ENCODE results near the gene CACNA1D. TPM values are rescaled to one million over a fixed set of nuclear protein-coding genes. Genes with fewer than 3 reads are reported as not detected.

The CACNA1D gene
- total and polyA plus RNA-seq, 2 donors (not counting 3 experiments of a cell fraction or from before 2014, with no cell fraction given) = 0.06 TPM; not detected in 1

DNA sequence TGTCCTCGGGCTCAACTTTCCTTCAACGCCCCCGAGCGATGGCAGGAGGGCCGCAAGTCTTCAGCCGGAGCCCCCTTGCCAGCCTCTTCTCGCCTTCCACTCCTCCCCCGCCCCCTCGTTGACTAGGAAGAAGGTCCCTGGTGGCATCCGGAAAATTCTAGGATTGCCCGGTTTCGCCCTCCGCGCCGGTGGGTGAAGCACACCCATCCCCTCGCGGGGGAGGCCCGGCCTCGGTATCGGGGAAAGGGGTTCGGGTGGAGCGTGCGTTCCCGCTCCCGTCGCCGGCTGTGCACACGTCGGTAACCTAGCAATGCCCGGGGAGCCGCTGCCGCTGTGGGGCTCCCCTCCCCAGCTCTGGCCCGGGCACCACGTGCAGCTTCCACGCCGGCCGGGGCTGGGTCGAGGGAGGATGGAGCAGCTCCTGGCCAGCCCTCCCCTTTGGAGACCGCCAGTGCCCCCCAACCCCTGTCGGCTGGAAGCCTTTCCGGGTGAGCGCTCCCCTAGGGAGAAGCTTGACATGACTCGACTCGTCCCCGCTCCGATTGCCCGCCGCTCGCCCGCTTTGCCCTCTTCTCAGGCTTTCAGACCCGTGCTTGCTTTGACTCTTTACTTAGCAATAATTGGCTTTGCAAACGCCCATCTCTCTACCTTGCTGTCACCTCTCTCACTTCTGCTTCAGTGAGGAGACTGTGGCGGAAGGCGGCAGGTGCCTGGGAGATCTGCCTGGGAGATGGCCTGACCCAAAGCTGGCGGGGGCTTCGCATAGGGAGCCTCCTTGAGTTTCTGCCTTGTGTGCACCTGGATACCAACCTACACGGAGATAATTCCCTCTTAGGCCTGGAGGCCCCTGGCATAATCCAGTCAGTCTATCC lies 1.3 kb downstream of the CACNA1D start:
- no peaks in the 10 kb centered on the region for H4K20me1 ChIP-seq (replicated peaks; ENCODE audit: control insufficient read depth, extremely low read depth, insufficient read depth, low read length)
- dilution Hi-C loops (cut with MboI; ENCODE audit: extremely low pct_ligation_motif_present, low sequenced_read_pairs) = no loop called here
- peak; percentile 95 for TF ChIP-seq EZH2 (IDR thresholded peaks at IDR 0.05; ENCODE audit: borderline replicate concordance, low read depth, low read length, severe bottlenecking)
- TF ChIP-seq POLR2AphosphoS5 (IDR thresholded peaks at IDR 0.05; ENCODE audit: insufficient read depth, low read depth, low read length) = no peak
- no peaks in the 10 kb centered on the region for H3K9me3 ChIP-seq (replicated peaks; ENCODE audit: control insufficient read depth, insufficient read depth, low read length)
- no peaks in the 10 kb centered on the region for H3K9me1 ChIP-seq (replicated peaks; ENCODE audit: control insufficient read depth, extremely low read depth, insufficient read depth, low read length)
- H3K4me2 ChIP-seq (ENCODE audit: insufficient read depth, low read length) = no peak overlapping the region
- no TSS peak for BruUV-seq (replicated peaks)
- no peak overlapping the region for H3K4me3 ChIP-seq (replicated peaks in 1 of 3; ENCODE audit: insufficient read depth in 1 of 3, low read depth in 1 of 3, low read length in 3 of 3)
- no peaks in the 10 kb centered on the region for H3K79me2 ChIP-seq (ENCODE audit: control insufficient read depth, insufficient read depth, low read length)
- CTCF ChIA-PET = no interaction called here
- H3K27ac ChIP-seq (ENCODE audit: insufficient read depth, low read depth, low read length) = no peak overlapping the region
- DNase-seq (ENCODE audit: low read depth, low spot score) (no peak), FAIRE-seq (no peak)
- intact Hi-C loops (cut with micrococcal nuclease) = loop anchor here (5.0 kb wide), 1 partner anchor 198 kb away; no protein-coding TSS in a partner anchor
- H3K36me3 ChIP-seq (ENCODE audit: control insufficient read depth in 2 of 2, extremely low read depth in 1 of 2, insufficient read depth in 2 of 2, low read length in 2 of 2) = no peaks in the 10 kb centered on the region
- H3K27me3 ChIP-seq (ENCODE audit: control insufficient read depth in 2 of 2, insufficient read depth in 2 of 2, low read length in 2 of 2) = peaks cover 47 to 52% of the 10 kb centered on the region in 2 experiments
- POLR2A ChIA-PET = no interaction called here
- peak overlapping the region; percentile 23 for H2AFZ ChIP-seq (ENCODE audit: low read depth, low read length)
- H3K4me1 ChIP-seq (ENCODE audit: control insufficient read depth, extremely low read depth, insufficient read depth, low read length) = peaks cover 4% of the 10 kb centered on the region
- no peak overlapping the region for H3K9ac ChIP-seq (replicated peaks; ENCODE audit: extremely low read depth, insufficient read depth, low read length)

- BruUV-seq (replicated peaks) = no TSS peak
- FAIRE-seq = no peak
- CTCF ChIA-PET = no interaction called here
Measured at GRCh38 chr3:53496392-53496670, 1.9 kb downstream of the CACNA1D start.

More at GRCh38 chr3:53496392-53496670, 1.9 kb downstream of the CACNA1D start:
- H2AFZ ChIP-seq (ENCODE audit: low read depth, low read length) = no peak overlapping the region
- no peaks in the 10 kb centered on the region for H4K20me1 ChIP-seq (replicated peaks; ENCODE audit: control insufficient read depth, extremely low read depth, insufficient read depth, low read length)
- TF ChIP-seq POLR2AphosphoS5 (IDR thresholded peaks at IDR 0.05; ENCODE audit: insufficient read depth, low read depth, low read length) (no peak), POLR2A (IDR thresholded peaks at IDR 0.05; ENCODE audit: low read depth, low read length) (no peak), MYC (IDR thresholded peaks at IDR 0.05; ENCODE audit: low read depth, low read length) (no peak), GATA2 (IDR thresholded peaks at IDR 0.05; ENCODE audit: insufficient read depth, insufficient read length, low read depth, low read length) (no peak), CTCF (IDR thresholded peaks at IDR 0.05; ENCODE audit: extremely low read depth in 1 of 2, insufficient read depth in 1 of 2, low read depth in 1 of 2, low read length in 2 of 2) (no peak), JUN (IDR thresholded peaks at IDR 0.05; ENCODE audit: borderline replicate concordance, insufficient read depth, insufficient read length, low read depth) (no peak), FOS (IDR thresholded peaks at IDR 0.05; ENCODE audit: borderline replicate concordance, insufficient read depth, low read length) (no peak)
- TF ChIP-seq, protein P1, sequence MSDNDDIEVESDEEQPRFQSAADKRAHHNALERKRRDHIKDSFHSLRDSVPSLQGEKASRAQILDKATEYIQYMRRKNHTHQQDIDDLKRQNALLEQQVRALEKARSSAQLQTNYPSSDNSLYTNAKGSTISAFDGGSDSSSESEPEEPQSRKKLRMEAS (IDR thresholded peaks at IDR 0.05; ENCODE audit: insufficient read depth, insufficient read length) = no peak
- POLR2A ChIA-PET = no interaction called here
- H3K4me1 ChIP-seq (ENCODE audit: control insufficient read depth, extremely low read depth, insufficient read depth, low read length) = peaks cover 4% of the 10 kb centered on the region
- no peaks in the 10 kb centered on the region for H3K9me1 ChIP-seq (replicated peaks; ENCODE audit: control insufficient read depth, extremely low read depth, insufficient read depth, low read length)
- H3K4me3 ChIP-seq (replicated peaks in 1 of 3; ENCODE audit: insufficient read depth in 1 of 3, low read depth in 1 of 3, low read length in 3 of 3) = no peak overlapping the region
- no peak overlapping the region for H3K9ac ChIP-seq (replicated peaks; ENCODE audit: extremely low read depth, insufficient read depth, low read length)
- no peak overlapping the region for H3K4me2 ChIP-seq (ENCODE audit: insufficient read depth, low read length)
- no peak overlapping the region for H3K27ac ChIP-seq (ENCODE audit: insufficient read depth, low read depth, low read length)
- dilution Hi-C loops (cut with MboI; ENCODE audit: extremely low pct_ligation_motif_present, low sequenced_read_pairs) (no loop called here), intact Hi-C loops (cut with micrococcal nuclease) (loop anchor here (5.0 kb wide), 1 partner anchor 199 kb away; no protein-coding TSS in a partner anchor)
- no peak for DNase-seq (ENCODE audit: low read depth, low spot score)
- no peaks in the 10 kb centered on the region for H3K79me2 ChIP-seq (ENCODE audit: control insufficient read depth, insufficient read depth, low read length)
- H3K36me3 ChIP-seq (ENCODE audit: control insufficient read depth in 2 of 2, extremely low read depth in 1 of 2, insufficient read depth in 2 of 2, low read length in 2 of 2) = no peaks in the 10 kb centered on the region
- peaks cover 46 to 54% of the 10 kb centered on the region in 2 experiments for H3K27me3 ChIP-seq (ENCODE audit: control insufficient read depth in 2 of 2, insufficient read depth in 2 of 2, low read length in 2 of 2)
- no peaks in the 10 kb centered on the region for H3K9me3 ChIP-seq (replicated peaks; ENCODE audit: control insufficient read depth, insufficient read depth, low read length)
